Loucy (cell line): ENCODE data around the gene PSMD14.

Source experiments
- CTCF ChIP-seq: fragments of 200-600 bp; sonication (generic); conservative IDR thresholded peaks from 2 replicates; pipeline ENCODE4 v1.5.1; 2014; ENCODE audit warnings: mild to moderate bottlenecking, antibody characterized with exemption, low read length
- EZH2phosphoT487 ChIP-seq: fragments of 200-600 bp; IDR thresholded peaks from 2 replicates; pipeline ENCODE4 v1.6.1; 2018; ENCODE audit warnings: antibody characterized with exemption, mild to moderate bottlenecking, moderate library complexity, borderline replicate concordance

DNA sequence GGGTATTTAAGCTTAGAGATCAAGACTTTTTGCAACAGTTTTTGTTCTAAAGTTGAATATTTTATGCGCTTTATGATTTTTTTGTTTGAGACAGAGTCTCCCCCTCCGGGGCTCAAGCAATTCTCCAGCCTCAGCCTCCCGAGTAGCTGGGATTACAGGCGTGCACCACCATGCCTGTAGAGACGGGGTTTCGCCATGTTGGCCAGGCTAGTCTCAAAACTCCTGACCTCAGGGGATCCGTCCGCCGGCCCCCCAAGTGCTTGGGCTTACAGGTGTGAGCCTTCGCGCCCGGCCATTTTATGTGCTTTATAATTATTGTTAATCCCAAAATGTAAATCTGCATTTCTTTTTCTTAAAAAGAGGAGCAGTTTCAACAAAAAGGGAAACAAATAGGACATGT lies 136.9 kb downstream of the PSMD14 start:
- TF ChIP-seq CTCF, result no peak
- no peak for TF ChIP-seq EZH2phosphoT487
